HEK293 (cell line): ENCODE results near the gene LRRC37A.

Source experiments
- GLI2 ChIP-seq: fragments of 450-650 bp; formaldehyde crosslinking; IDR thresholded peaks from 2 replicates; pipeline ENCODE4; 2017; ENCODE audit warnings: missing biosample characterization, missing genetic modification characterization, low read depth, borderline replicate concordance
- GLI4 ChIP-seq: fragments of 450-650 bp; formaldehyde crosslinking; IDR thresholded peaks from 2 replicates; pipeline ENCODE4 v1.5.1; 2016; ENCODE audit warnings: missing biosample characterization, missing genetic modification characterization
- KLF10 ChIP-seq: fragments of 450-650 bp; IDR thresholded peaks from 2 replicates; pipeline ENCODE4 v1.5.1; 2018; ENCODE audit warnings: missing biosample characterization, mild to moderate bottlenecking, missing genetic modification characterization
- KLF9 ChIP-seq: fragments of 450-650 bp; formaldehyde crosslinking; IDR thresholded peaks from 2 replicates; pipeline ENCODE4 v1.5.1; 2016; ENCODE audit warnings: missing biosample characterization, missing genetic modification characterization, low read depth
- OVOL3 ChIP-seq: fragments of 450-650 bp; formaldehyde crosslinking; IDR thresholded peaks from 2 replicates; pipeline ENCODE4 v1.5.1; 2016; ENCODE audit warnings: missing biosample characterization, missing genetic modification characterization
- PRDM1 ChIP-seq: fragments of 450-650 bp; formaldehyde crosslinking; IDR thresholded peaks from 2 replicates; pipeline ENCODE4; 2016; ENCODE audit warnings: missing biosample characterization, missing genetic modification characterization
- RBAK ChIP-seq: fragments of 450-650 bp; formaldehyde crosslinking; IDR thresholded peaks from 2 replicates; pipeline ENCODE4 v1.5.1; 2016; ENCODE audit warnings: missing biosample characterization, missing genetic modification characterization
- SCRT1 ChIP-seq: fragments of 450-650 bp; formaldehyde crosslinking; IDR thresholded peaks from 2 replicates; pipeline ENCODE4 v1.5.1; 2016; ENCODE audit warnings: missing biosample characterization, missing genetic modification characterization, borderline replicate concordance
- ZFP69B ChIP-seq: fragments of 450-650 bp; formaldehyde crosslinking; IDR thresholded peaks from 2 replicates; pipeline ENCODE4 v1.5.1; 2016; ENCODE audit warnings: missing biosample characterization, missing genetic modification characterization
- ZNF146 ChIP-seq: fragments of 450-650 bp; formaldehyde crosslinking; IDR thresholded peaks from 2 replicates; pipeline ENCODE4 v1.5.1; 2016; ENCODE audit warnings: missing biosample characterization, missing genetic modification characterization
- ZNF16 ChIP-seq: fragments of 450-650 bp; formaldehyde crosslinking; IDR thresholded peaks from 2 replicates; pipeline ENCODE4 v1.5.1; 2016; ENCODE audit warnings: low read depth, missing biosample characterization, missing genetic modification characterization
- ZNF174 ChIP-seq: fragments of 450-650 bp; formaldehyde crosslinking; IDR thresholded peaks from 2 replicates; pipeline ENCODE4 v1.5.0; 2017; ENCODE audit warnings: missing biosample characterization, mild to moderate bottlenecking, missing genetic modification characterization
- ZNF175 ChIP-seq: fragments of 450-650 bp; formaldehyde crosslinking; IDR thresholded peaks from 2 replicates; pipeline ENCODE4 v1.5.1; 2016; ENCODE audit warnings: missing biosample characterization, missing genetic modification characterization
- ZNF23 ChIP-seq: fragments of 450-650 bp; formaldehyde crosslinking; IDR thresholded peaks from 2 replicates; pipeline ENCODE4 v1.5.1; 2016; ENCODE audit warnings: missing biosample characterization, missing genetic modification characterization, borderline replicate concordance
- ZNF239 ChIP-seq: fragments of 450-650 bp; formaldehyde crosslinking; IDR thresholded peaks from 2 replicates; pipeline ENCODE4 v1.5.1; 2016; ENCODE audit warnings: missing biosample characterization, missing genetic modification characterization
- ZNF311 ChIP-seq: fragments of 450-650 bp; formaldehyde crosslinking; IDR thresholded peaks from 2 replicates; pipeline ENCODE4 v1.5.1; 2017; ENCODE audit warnings: missing biosample characterization, missing genetic modification characterization, borderline replicate concordance
- ZNF354C ChIP-seq: fragments of 450-650 bp; formaldehyde crosslinking; IDR thresholded peaks from 2 replicates; pipeline ENCODE4 v1.5.1; 2016; ENCODE audit warnings: missing biosample characterization, missing genetic modification characterization, low read depth, borderline replicate concordance
- ZNF394 ChIP-seq: fragments of 450-650 bp; formaldehyde crosslinking; IDR thresholded peaks from 2 replicates; pipeline ENCODE4 v1.5.1; 2016; ENCODE audit warnings: missing biosample characterization, missing genetic modification characterization, mild to moderate bottlenecking, moderate library complexity, borderline replicate concordance
- ZNF521 ChIP-seq: fragments of 450-650 bp; formaldehyde crosslinking; IDR thresholded peaks from 2 replicates; pipeline ENCODE4 v1.5.1; 2017; ENCODE audit warnings: missing biosample characterization, mild to moderate bottlenecking, missing genetic modification characterization
- ZNF530 ChIP-seq: fragments of 450-650 bp; formaldehyde crosslinking; IDR thresholded peaks from 2 replicates; pipeline ENCODE4 v1.5.1; 2016; ENCODE audit warnings: low read depth, missing biosample characterization, missing genetic modification characterization
- ZNF670 ChIP-seq: fragments of 450-650 bp; formaldehyde crosslinking; IDR thresholded peaks from 2 replicates; pipeline ENCODE4 v1.5.1; 2016; ENCODE audit warnings: missing biosample characterization, missing genetic modification characterization, low read depth
- ZNF701 ChIP-seq: fragments of 450-650 bp; formaldehyde crosslinking; IDR thresholded peaks from 2 replicates; pipeline ENCODE4 v1.5.1; 2016; ENCODE audit warnings: missing biosample characterization, missing genetic modification characterization
- ZNF768 ChIP-seq: fragments of 450-650 bp; formaldehyde crosslinking; IDR thresholded peaks from 2 replicates; pipeline ENCODE4 v1.5.1; 2018; ENCODE audit warnings: missing biosample characterization, mild to moderate bottlenecking, missing genetic modification characterization
- ZNF777 ChIP-seq: fragments of 450-650 bp; formaldehyde crosslinking; IDR thresholded peaks from 2 replicates; pipeline ENCODE4 v1.5.1; 2017; ENCODE audit warnings: missing biosample characterization, missing genetic modification characterization, borderline replicate concordance
- TF ChIP-seq, protein P1 (sequence below): fragments of 450-650 bp; formaldehyde crosslinking; IDR thresholded peaks from 2 replicates; pipeline ENCODE4 v1.5.1; 2016; ENCODE audit warnings: missing biosample characterization, missing genetic modification characterization
- TF ChIP-seq, protein P2 (sequence below): fragments of 450-650 bp; formaldehyde crosslinking; IDR thresholded peaks from 2 replicates; pipeline ENCODE4; 2016; ENCODE audit warnings: missing biosample characterization, missing genetic modification characterization
- TF ChIP-seq, protein P3 (sequence below): fragments of 450-650 bp; formaldehyde crosslinking; IDR thresholded peaks from 2 replicates; pipeline ENCODE4 v1.5.1; 2016; ENCODE audit warnings: missing biosample characterization, missing genetic modification characterization
- TF ChIP-seq, protein P4 (sequence below): fragments of 450-650 bp; formaldehyde crosslinking; IDR thresholded peaks from 2 replicates; pipeline ENCODE4 v1.5.1; 2016; ENCODE audit warnings: missing biosample characterization, missing genetic modification characterization

Gene LRRC37A

DNA sequence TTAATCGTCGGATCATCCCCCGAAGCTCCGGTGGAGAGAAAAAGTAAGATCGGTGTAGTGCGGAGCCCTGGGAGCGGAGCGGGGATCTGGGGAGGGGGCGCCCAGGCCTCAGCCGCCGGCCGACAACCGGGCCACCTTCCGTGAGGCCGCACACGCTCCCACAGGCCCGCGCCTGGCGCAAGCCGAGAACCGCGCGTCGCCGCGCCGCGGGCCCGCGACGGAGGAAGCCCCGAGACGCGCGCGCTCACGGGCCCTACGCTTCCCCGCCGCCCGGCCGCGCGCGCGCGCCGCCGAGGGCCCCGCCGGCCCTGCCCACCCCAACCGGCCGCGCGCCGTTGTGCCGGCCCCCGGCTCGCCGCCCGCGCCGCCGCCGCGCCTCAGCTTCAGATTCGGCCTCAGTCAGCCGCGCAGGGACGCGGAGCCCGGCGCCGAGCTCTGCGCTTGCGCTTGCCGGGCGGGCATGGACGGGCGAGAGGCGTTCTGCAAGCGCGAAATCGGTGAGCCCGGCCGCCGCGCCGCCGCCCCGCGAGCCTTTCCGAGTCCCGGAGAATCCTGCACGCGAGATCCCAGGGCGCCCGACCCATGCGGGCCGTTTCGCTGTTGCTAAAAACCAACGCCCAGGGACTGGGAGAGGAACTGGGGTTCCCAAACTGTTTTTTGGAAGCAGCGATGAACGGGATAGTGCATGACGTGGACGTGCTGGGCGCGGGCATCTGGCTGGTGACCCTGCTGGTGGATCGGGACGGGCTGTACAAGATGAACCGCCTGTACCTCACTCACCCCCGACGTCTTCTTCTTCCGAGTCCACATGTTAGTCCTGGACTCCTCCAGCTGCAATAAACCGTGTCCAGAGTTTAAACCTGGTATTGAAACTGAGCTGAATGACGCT, 28.0 kb upstream of the LRRC37A start (continued):
- TF ChIP-seq KLF9 (tag by site-specific recombination) = peak; percentile 55; the same call in 1 of the 2 replicates
- no peak for TF ChIP-seq ZNF521 (tag by site-specific recombination)
- no peak for TF ChIP-seq ZNF768 (tag by site-specific recombination)
- TF ChIP-seq ZNF239 (tag by site-specific recombination) = no peak
- no peak for TF ChIP-seq GLI2
- TF ChIP-seq PRDM1 (tag by site-specific recombination) = no peak
- TF ChIP-seq ZNF16 = no peak
- no peak for TF ChIP-seq GLI4 (tag by site-specific recombination)
- no peak for TF ChIP-seq KLF10
- no peak for TF ChIP-seq ZNF530
- TF ChIP-seq ZNF175 (tag by site-specific recombination) = no peak
- no peak; the same call in 1 of the 2 replicates for TF ChIP-seq ZNF146 (tag by site-specific recombination)
- no peak for TF ChIP-seq ZNF701 (tag by site-specific recombination)
- TF ChIP-seq, protein P1, sequence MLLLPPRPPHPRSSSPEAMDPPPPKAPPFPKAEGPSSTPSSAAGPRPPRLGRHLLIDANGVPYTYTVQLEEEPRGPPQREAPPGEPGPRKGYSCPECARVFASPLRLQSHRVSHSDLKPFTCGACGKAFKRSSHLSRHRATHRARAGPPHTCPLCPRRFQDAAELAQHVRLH = no peak
- TF ChIP-seq SCRT1 (tag by site-specific recombination) = no peak
- TF ChIP-seq ZNF174 (tag by site-specific recombination) = no peak
- TF ChIP-seq, protein P2, sequence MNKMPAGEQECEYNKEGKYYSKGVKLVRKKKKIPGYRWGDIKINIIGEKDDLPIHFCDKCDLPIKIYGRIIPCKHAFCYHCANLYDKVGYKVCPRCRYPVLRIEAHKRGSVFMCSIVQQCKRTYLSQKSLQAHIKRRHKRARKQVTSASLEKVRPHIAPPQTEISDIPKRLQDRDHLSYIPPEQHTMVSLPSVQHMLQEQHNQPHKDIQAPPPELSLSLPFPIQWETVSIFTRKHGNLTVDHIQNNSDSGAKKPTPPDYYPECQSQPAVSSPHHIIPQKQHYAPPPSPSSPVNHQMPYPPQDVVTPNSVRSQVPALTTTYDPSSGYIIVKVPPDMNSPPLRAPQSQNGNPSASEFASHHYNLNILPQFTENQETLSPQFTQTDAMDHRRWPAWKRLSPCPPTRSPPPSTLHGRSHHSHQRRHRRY (tag by site-specific recombination) = no peak
- peak; percentile 93 for TF ChIP-seq ZNF777
- TF ChIP-seq ZFP69B = 0 out of 2 replicates have a peak, but pooled peaks have one; percentile 19
- TF ChIP-seq OVOL3 (tag by site-specific recombination) = no peak
- no peak for TF ChIP-seq ZNF311
- peak; percentile 18; the same call in 1 of the 2 replicates for TF ChIP-seq ZNF394 (tag by site-specific recombination)
- TF ChIP-seq, protein P3, sequence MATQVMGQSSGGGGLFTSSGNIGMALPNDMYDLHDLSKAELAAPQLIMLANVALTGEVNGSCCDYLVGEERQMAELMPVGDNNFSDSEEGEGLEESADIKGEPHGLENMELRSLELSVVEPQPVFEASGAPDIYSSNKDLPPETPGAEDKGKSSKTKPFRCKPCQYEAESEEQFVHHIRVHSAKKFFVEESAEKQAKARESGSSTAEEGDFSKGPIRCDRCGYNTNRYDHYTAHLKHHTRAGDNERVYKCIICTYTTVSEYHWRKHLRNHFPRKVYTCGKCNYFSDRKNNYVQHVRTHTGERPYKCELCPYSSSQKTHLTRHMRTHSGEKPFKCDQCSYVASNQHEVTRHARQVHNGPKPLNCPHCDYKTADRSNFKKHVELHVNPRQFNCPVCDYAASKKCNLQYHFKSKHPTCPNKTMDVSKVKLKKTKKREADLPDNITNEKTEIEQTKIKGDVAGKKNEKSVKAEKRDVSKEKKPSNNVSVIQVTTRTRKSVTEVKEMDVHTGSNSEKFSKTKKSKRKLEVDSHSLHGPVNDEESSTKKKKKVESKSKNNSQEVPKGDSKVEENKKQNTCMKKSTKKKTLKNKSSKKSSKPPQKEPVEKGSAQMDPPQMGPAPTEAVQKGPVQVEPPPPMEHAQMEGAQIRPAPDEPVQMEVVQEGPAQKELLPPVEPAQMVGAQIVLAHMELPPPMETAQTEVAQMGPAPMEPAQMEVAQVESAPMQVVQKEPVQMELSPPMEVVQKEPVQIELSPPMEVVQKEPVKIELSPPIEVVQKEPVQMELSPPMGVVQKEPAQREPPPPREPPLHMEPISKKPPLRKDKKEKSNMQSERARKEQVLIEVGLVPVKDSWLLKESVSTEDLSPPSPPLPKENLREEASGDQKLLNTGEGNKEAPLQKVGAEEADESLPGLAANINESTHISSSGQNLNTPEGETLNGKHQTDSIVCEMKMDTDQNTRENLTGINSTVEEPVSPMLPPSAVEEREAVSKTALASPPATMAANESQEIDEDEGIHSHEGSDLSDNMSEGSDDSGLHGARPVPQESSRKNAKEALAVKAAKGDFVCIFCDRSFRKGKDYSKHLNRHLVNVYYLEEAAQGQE (tag by site-specific recombination) = no peak
- TF ChIP-seq ZNF23 = no peak
- TF ChIP-seq ZNF354C (tag by site-specific recombination) = no peak
- TF ChIP-seq ZNF670 = no peak
- TF ChIP-seq, protein P4, sequence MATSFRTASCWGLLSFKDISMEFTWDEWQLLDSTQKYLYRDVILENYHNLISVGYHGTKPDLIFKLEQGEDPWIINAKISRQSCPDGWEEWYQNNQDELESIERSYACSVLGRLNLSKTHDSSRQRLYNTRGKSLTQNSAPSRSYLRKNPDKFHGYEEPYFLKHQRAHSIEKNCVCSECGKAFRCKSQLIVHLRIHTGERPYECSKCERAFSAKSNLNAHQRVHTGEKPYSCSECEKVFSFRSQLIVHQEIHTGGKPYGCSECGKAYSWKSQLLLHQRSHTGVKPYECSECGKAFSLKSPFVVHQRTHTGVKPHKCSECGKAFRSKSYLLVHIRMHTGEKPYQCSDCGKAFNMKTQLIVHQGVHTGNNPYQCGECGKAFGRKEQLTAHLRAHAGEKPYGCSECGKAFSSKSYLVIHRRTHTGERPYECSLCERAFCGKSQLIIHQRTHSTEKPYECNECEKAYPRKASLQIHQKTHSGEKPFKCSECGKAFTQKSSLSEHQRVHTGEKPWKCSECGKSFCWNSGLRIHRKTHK = no peak
- TF ChIP-seq RBAK (tag by site-specific recombination) = no peak
